ENCODE results near the gene CPAMD8.

Gene CPAMD8

DNA sequence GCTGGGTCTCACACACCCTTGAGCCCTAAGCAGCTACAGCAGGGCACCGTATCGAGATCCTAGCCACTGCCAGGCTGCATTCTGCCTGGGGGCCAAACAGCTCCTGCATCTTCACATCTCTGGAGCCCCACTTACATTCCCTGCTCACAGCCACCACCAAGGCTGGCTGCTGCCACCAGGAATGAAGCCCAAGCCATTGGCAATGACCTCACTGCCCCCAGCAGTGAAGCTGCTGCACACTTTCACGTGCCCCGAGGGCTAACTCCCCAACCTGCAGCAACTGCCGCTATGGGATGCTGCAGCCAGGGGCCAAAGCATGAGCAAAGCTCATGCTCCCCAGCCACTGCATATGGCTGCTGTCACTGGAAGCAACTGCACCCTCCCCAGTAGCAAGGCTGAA lies 95.9 kb downstream of the CPAMD8 start:
- Histone ChIP-seq H3K4me3 (no peak overlapping the region), H3K27ac (no peak overlapping the region)

GRCh38 chr19:16928916-16929315 lies 97.7 kb downstream of the CPAMD8 start:
- Histone ChIP-seq H3K27ac (no peak overlapping the region), H3K4me3 (no peak overlapping the region)

DNA sequence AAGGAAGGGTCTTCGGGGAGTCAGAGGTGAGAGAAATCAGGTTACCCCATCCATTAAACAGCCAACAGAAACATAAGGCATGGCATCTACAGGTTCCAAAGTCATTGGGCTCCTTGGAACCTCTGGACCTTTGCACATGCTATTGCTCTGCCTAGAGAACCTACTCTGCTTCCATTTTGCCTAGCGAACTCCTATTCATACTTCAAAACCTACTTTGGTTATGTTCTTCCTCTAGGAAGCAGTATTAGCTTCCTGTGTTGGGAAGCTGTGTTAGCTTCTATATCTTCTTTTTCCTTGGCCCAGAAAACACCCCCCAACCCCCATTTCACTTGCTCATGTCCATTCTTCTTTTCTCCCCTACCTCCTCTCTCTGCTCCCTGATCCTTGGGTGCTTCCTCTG lies 98.3 kb downstream of the CPAMD8 start:
- Histone ChIP-seq H3K27ac (no peak overlapping the region), H3K4me3 (no peak overlapping the region)

- Histone ChIP-seq H3K27ac (no peak overlapping the region), H3K4me3 (no peak overlapping the region)
Observed at GRCh38 chr19:16927883-16928282, 98.7 kb downstream of the CPAMD8 start.

DNA sequence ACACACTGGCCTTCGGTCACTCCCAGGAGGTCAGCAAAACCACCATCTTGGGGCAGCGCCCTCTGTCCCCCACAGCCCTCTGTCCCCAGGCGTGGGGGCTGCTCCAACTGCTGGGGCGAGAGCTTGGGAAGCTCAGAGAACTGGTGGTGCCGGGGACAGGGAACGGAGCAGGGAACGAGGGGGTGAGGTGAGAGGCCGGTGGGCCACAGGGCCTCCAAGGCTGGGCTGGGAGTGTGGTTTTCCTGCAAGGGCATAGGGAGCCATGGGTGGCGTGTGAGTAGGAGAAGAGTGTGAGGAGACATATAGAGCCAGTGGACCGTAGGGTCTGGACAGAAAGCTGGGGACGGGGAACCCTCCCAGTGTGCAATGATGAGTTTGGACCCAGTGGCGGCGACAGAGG lies 103.7 kb downstream of the CPAMD8 start:
- Histone ChIP-seq H3K27ac (no peak overlapping the region), H3K4me3 (no peak overlapping the region)

GRCh38 chr19:16922592-16922934 lies 104.0 kb downstream of the CPAMD8 start:
- Histone ChIP-seq H3K4me3 (no peak overlapping the region), H3K27ac (no peak overlapping the region)

GRCh38 chr19:16921766-16922591 lies 104.6 kb downstream of the CPAMD8 start:
- Histone ChIP-seq H3K27ac (no peak overlapping the region), H3K4me3 (no peak overlapping the region)

GRCh38 chr19:16920816-16921529 lies 105.6 kb downstream of the CPAMD8 start:
- Histone ChIP-seq H3K27ac (no peak overlapping the region), H3K4me3 (no peak overlapping the region)

- no peak overlapping the region for H3K27ac ChIP-seq
- no peak overlapping the region for H3K4me3 ChIP-seq
Observed at GRCh38 chr19:16919496-16919895, 107.1 kb downstream of the CPAMD8 start.

GRCh38 chr19:16917401-16917800 lies 109.2 kb downstream of the CPAMD8 start:
- Histone ChIP-seq H3K4me3 (no peak overlapping the region), H3K27ac (no peak overlapping the region)

DNA sequence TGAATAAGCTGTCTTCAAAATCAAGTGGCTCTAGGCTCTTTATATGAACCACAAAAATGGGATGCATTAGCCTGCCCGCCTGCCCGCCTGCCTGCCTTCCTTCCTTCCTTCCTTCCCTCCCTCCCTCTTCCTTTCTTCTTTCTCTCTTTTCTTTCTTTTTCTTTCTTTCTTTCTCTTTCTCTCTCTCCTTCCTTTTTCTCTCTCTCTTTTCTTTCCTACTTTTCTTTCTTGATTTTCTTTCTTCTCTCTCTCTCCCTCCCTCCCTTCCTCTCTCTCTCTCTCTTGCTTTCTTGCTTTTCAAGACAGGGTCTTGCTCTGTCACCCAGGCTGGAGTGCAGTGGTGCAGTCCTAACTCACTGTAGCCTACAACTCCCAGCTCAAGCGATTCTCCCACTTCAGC lies 110.9 kb downstream of the CPAMD8 start:
- Histone ChIP-seq H3K27ac (no peak overlapping the region), H3K4me3 (no peak overlapping the region)

GRCh38 chr19:16915135-16915534 lies 111.5 kb downstream of the CPAMD8 start:
- Histone ChIP-seq H3K4me3 (no peak overlapping the region), H3K27ac (no peak overlapping the region)

DNA sequence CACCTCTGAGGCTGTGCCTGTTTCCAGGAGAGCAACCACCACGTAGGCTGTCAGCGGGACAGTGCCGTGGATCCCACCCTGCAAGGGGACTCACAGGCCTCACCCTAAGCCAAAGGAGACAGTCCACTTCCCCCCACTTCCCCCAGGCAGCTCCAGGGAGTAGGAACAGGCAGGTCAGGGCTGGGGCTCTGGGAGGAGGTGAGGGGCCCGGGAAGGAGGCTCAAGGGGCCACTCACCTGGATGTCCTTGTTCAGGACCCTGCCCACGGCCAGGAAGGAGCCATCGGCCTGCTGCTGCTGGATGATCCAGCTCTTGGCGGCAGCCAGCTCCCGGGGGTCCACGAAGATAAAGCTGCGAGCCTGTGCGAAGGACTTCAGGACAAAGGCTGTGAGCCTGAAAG lies 112.2 kb downstream of the CPAMD8 start:
- no peak overlapping the region for H3K4me3 ChIP-seq

GRCh38 chr19:16912780-16913179 lies 113.8 kb downstream of the CPAMD8 start:
- Histone ChIP-seq H3K27ac (no peak overlapping the region), H3K4me3 (no peak overlapping the region)

More for the DNA sequence above, 112.2 kb downstream of the CPAMD8 start:
- no peak overlapping the region for H3K27ac ChIP-seq

DNA sequence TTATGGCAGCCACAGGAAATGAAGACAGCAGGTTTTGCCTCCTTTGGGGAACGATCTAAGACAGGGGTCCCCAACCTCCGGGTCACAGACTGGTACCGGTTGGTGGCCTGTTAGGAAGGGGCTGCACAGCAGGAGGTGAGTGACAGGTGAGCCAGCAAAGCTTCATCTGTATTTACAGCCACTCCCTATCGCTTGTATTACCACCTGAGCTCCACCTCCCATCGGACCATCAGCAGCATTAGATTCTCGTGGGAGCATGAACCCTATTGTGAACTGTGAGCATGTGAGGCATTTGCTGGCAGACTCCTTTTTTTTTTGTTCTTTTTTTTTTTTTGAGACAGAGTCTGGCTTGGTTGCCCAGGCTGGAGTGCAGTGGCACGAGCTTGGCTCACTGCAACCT lies 115.6 kb downstream of the CPAMD8 start:
- H3K4me3 ChIP-seq: no peak overlapping the region
- no peak overlapping the region for H3K27ac ChIP-seq

DNA sequence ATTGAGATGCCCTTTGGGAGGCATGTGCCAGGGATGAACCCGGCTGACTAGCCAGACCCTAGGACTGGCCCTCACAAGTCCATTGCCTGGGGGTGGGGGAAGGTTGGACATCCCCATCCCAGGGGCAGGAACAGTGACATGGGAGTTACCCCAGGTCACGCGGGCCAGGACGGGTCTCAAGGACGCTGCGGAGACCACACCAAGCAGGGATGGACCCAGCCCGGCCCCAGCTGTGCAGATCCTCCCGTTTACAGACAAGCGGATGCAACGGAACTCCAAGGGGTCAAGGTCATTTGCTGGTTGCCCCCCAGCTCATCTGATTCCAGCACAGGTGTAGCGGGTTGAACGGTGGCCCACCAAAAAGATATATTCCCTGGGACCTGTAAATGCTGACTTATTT lies 117.9 kb downstream of the CPAMD8 start:
- Histone ChIP-seq H3K4me3 (no peak overlapping the region), H3K27ac (no peak overlapping the region)

DNA sequence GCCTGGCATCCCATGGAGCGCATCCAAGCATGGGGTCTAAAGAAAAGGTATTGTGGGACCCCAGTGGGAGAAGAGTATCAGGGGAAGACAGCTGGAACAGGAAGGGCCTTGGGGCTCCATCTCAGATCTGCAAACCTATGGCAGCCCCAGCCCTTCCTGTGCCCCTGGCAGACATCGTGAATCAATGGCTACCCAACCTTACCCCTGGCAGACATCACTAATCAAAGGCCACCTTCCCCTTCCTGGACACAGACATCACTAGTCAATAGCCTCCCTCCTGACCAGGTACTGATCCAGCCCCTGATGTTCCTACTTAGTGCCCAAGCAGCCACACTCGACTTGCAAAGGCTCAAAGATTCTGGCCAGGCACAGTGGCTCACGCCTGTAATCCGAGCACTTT lies 122.0 kb downstream of the CPAMD8 start:
- Histone ChIP-seq H3K27ac (no peak overlapping the region), H3K4me3 (no peak overlapping the region)

- H3K4me3 ChIP-seq: no peak overlapping the region
- no peak overlapping the region for H3K27ac ChIP-seq
Observed at GRCh38 chr19:16903347-16903746, 123.3 kb downstream of the CPAMD8 start.

DNA sequence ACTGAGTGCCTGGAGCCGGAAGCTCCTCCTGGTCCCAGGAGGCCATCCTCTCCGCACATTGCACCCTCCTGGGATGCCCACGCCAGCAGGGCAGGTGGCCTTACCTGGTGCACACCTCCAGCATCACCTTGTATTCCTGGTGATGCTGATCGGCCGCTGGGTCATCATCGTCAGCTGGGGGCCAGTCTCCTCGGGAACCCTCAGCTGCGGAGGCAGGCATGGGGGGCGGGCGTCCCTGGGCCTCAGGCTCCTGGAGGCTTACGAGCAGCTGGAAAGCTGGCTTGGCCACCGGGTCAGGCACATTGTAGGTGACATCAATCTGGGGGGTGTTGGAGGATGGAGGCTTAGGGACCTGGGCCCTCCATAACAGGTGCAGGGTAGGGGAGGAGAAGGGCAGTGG lies 124.1 kb downstream of the CPAMD8 start:
- no peak overlapping the region for H3K4me3 ChIP-seq

GRCh38 chr19:16901491-16902175 lies 125.0 kb downstream of the CPAMD8 start:
- no peak overlapping the region for H3K27ac ChIP-seq
- no peak overlapping the region for H3K4me3 ChIP-seq

More for the DNA sequence above, 124.1 kb downstream of the CPAMD8 start:
- no peak overlapping the region for H3K27ac ChIP-seq

GRCh38 chr19:16899566-16900075 lies 127.0 kb downstream of the CPAMD8 start:
- Histone ChIP-seq H3K27ac (no peak overlapping the region), H3K4me3 (no peak overlapping the region)
